K562 (cell line): ENCODE results near the gene KIF20A. TPM values are rescaled to one million over a fixed set of nuclear protein-coding genes. Genes with fewer than 3 reads are reported as not detected.

Experiments used
- C11orf30 ChIP-seq: fragments of 450-650 bp; IDR thresholded peaks from 2 replicates; pipeline ENCODE4 v1.6.1; 2016; ENCODE audit warnings: low read depth, mild to moderate bottlenecking
- CBX5 ChIP-seq: IDR thresholded peaks from 2 replicates; pipeline ENCODE4 v1.6.1; 2014; ENCODE audit warnings: low read depth, borderline replicate concordance
- EP400 ChIP-seq: fragments of 450-650 bp; IDR thresholded peaks from 2 replicates; pipeline ENCODE4 v1.6.1; 2017; ENCODE audit warnings: antibody characterized with exemption, mild to moderate bottlenecking, moderate library complexity
- ETV6 ChIP-seq, 3 experiments: fragments of 150-350 bp in 1 of 3; sonication (generic) in 1 of 3; formaldehyde crosslinking in 1 of 3; IDR thresholded peaks; 2 replicates each; pipeline versions ENCODE4 v1.6.1 to v1.8.0; 2014 to 2022; ENCODE audit warnings: borderline replicate concordance in 2 of 3, low read depth in 2 of 3, antibody characterized with exemption in 1 of 3, low read length in 1 of 3, mild to moderate bottlenecking in 1 of 3, missing genetic modification reagents in 1 of 3
- FOXA3 ChIP-seq, 2 experiments: fragments of 450-650 bp in 1 of 2; sonication (generic) in 1 of 2; formaldehyde crosslinking; IDR thresholded peaks in 1 of 2; conservative IDR thresholded peaks in 1 of 2; 2 replicates each; pipeline versions ENCODE4 v1.4.0 to v1.8.0; 2020 to 2022; ENCODE audit warnings: mild to moderate bottlenecking in 2 of 2, missing genetic modification reagents in 1 of 2
- MYC ChIP-seq, 2 experiments: fragments of 250-450 bp in 1 of 2; sonication (Bioruptor Pico) in 1 of 2; IDR thresholded peaks; 2 replicates each; pipeline versions ENCODE4 v1.5.1 to v1.6.1; 2012 to 2021; ENCODE audit warnings: low read depth in 2 of 2, borderline replicate concordance in 1 of 2, improper control_type of control experiment in 1 of 2, low read length in 1 of 2, mild to moderate bottlenecking in 1 of 2, moderate library complexity in 1 of 2
- NR2C2 ChIP-seq, 2 experiments: fragments of 200-800 bp in 1 of 2; sonication (Bioruptor generic) in 1 of 2; sonication (generic) in 1 of 2; formaldehyde crosslinking in 1 of 2; IDR thresholded peaks; 2 replicates each; pipeline versions ENCODE4 v1.6.1 to v1.8.0; 2016 to 2022; ENCODE audit warnings: mild to moderate bottlenecking in 1 of 2, missing compliant biosample characterization in 1 of 2, missing genetic modification characterization in 1 of 2, missing genetic modification reagents in 1 of 2
- NUFIP1 ChIP-seq: fragments of 450-650 bp; IDR thresholded peaks from 2 replicates; pipeline ENCODE4 v1.6.1; 2018; ENCODE audit not compliant: partially characterized antibody
- POLR2G ChIP-seq: fragments of 200-400 bp; formaldehyde crosslinking; IDR thresholded peaks from 2 replicates; pipeline ENCODE4 v1.6.1; 2017; ENCODE audit warnings: low read depth, mild to moderate bottlenecking, antibody characterized with exemption, low read length, moderate library complexity
- SRF ChIP-seq, 2 experiments: fragments of 250-450, 450-650 bp in 1 of 2; sonication (Bioruptor Pico) in 1 of 2; sonication (generic) in 1 of 2; formaldehyde crosslinking; IDR thresholded peaks; 2 replicates each; pipeline versions ENCODE4 v1.5.0 to v1.5.1; 2020 to 2022; ENCODE audit warnings: mild to moderate bottlenecking in 1 of 2, missing genetic modification reagents in 1 of 2
- TAF9B ChIP-seq: fragments of 450-650 bp; IDR thresholded peaks from 2 replicates; pipeline ENCODE4 v1.6.1; 2018; ENCODE audit warnings: mild to moderate bottlenecking; ENCODE audit not compliant: partially characterized antibody
- TEAD4 ChIP-seq, 2 experiments: sonication (generic) in 1 of 2; formaldehyde crosslinking in 1 of 2; IDR thresholded peaks; 2 replicates each; pipeline versions ENCODE4 v1.6.1 to v1.8.0; 2012 to 2022; ENCODE audit warnings: borderline replicate concordance in 1 of 2, inconsistent platforms in 1 of 2, low read length in 1 of 2, mild to moderate bottlenecking in 1 of 2, missing genetic modification reagents in 1 of 2
- U2AF2 ChIP-seq: fragments of 200-400 bp; formaldehyde crosslinking; optimal IDR thresholded peaks from 2 replicates; pipeline ENCODE3; 2017; ENCODE audit warnings: low read depth, mild to moderate bottlenecking, low read length
- ZFP1 ChIP-seq: fragments of 450-650 bp; formaldehyde crosslinking; IDR thresholded peaks from 2 replicates; pipeline ENCODE4 v1.4.0; 2020; ENCODE audit warnings: mild to moderate bottlenecking, mixed read lengths
- ZNF232 ChIP-seq: sonication (generic); formaldehyde crosslinking; IDR thresholded peaks from 2 replicates; pipeline ENCODE4 v1.8.0; 2022; ENCODE audit warnings: mild to moderate bottlenecking, missing genetic modification reagents
- ZNF764 ChIP-seq: fragments of 250-450 bp; sonication (Bioruptor Pico); IDR thresholded peaks from 2 replicates; pipeline ENCODE4 v1.4.0; 2020; ENCODE audit warnings: low read depth, mild to moderate bottlenecking, moderate library complexity
- polyA plus RNA-seq, 8 experiments: library from polyadenylated mRNA; depleted of rRNA in 4 of 8; stranded (reverse) in 5 of 8; unstranded in 3 of 8; fragments of >200 nt; fragmentation: Nextera tagmentation in 2 of 8; fragmentation: Illumina TruSeq in 1 of 8; extraction: Ambion mirVana in 2 of 8; extraction: Trizol in 1 of 8; gene quantifications; 2 replicates each; pipeline versions ENCODE4 v1.2.1 to v1.2.3, GENCODE V29; 2011 to 2014; ENCODE audit warnings: inconsistent platforms in 1 of 8, missing spikeins in 1 of 8
- total RNA-seq, 7 experiments: library from RNA; depleted of rRNA in 6 of 7; stranded (reverse); fragments of >200 nt in 6 of 7; fragmentation: Illumina TruSeq in 2 of 7; extraction: Trizol in 2 of 7; gene quantifications; 2 replicates each; pipeline versions ENCODE4 v1.2.1 to v1.2.3, GENCODE V29; 2011 to 2021; ENCODE audit warnings: low replicate concordance in 1 of 7
- TF ChIP-seq, protein P1 (sequence below): fragments of 450-650 bp; IDR thresholded peaks from 2 replicates; pipeline ENCODE4 v1.6.1; 2016; ENCODE audit warnings: mild to moderate bottlenecking
- TF ChIP-seq, protein P2 (sequence below): fragments of 200-800 bp; sonication (Bioruptor generic); IDR thresholded peaks from 2 replicates; pipeline ENCODE4 v1.6.1; 2017; ENCODE audit warnings: missing genetic modification characterization, missing compliant biosample characterization
- TF ChIP-seq, protein P3 (sequence below): fragments of 250-450 bp; sonication (Bioruptor Pico); IDR thresholded peaks from 2 replicates; pipeline ENCODE4 v1.8.0; 2022; ENCODE audit warnings: moderate library complexity, mild to moderate bottlenecking, inconsistent platforms

The KIF20A gene
- total and polyA plus RNA-seq, 9 of the 15 experiments (the other 6 are each of a cell fraction or from before 2014, with no cell fraction given) = 36.8 to 61.2 (median 55.5) TPM

DNA sequence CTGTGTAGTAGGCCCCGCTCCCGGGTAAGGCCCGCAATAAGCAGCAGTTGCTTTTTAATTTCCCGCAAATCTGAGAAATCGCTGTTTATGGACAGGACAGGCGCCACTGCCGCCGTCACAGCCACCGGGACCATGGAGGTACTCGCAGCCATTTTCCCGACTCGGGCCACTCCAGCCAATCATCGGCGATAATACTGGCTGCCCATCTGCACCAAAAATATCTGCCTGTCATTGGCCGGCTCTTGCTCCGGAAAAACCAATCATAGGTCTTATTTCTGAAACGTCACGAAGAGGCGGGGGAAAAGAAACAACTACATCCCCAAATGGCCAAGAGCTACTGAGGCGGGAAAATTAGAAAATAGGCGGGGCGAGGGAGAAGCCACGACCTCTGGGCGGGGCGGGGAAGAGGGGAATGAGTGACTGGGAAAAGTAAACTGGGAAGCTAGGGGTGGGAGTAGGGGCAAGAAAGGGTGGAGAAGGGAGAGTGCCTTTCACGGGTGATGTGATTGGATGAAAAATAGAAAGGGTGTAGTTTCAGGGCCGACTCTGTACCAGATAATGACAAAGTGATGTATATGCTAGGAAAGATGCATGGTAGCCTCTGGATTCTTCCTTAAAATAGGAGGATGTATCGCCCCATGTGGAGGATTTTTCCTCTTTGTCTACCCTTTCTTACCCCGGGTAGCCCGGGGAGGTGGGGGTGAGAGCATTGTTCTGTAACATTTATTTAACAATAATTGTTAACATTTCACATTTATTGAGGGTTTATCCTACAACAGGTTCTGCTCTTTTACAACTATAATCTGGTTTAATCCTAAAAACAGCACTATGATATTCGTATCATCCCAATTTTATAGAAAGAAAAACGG lies 34.5 kb downstream of the KIF20A start, which contains the start of gene CDC23 (continued):
- TF ChIP-seq, protein P1, sequence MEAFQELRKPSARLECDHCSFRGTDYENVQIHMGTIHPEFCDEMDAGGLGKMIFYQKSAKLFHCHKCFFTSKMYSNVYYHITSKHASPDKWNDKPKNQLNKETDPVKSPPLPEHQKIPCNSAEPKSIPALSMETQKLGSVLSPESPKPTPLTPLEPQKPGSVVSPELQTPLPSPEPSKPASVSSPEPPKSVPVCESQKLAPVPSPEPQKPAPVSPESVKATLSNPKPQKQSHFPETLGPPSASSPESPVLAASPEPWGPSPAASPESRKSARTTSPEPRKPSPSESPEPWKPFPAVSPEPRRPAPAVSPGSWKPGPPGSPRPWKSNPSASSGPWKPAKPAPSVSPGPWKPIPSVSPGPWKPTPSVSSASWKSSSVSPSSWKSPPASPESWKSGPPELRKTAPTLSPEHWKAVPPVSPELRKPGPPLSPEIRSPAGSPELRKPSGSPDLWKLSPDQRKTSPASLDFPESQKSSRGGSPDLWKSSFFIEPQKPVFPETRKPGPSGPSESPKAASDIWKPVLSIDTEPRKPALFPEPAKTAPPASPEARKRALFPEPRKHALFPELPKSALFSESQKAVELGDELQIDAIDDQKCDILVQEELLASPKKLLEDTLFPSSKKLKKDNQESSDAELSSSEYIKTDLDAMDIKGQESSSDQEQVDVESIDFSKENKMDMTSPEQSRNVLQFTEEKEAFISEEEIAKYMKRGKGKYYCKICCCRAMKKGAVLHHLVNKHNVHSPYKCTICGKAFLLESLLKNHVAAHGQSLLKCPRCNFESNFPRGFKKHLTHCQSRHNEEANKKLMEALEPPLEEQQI = peak; percentile 52; the same call in 1 of the 2 replicates
- TF ChIP-seq, protein P2, sequence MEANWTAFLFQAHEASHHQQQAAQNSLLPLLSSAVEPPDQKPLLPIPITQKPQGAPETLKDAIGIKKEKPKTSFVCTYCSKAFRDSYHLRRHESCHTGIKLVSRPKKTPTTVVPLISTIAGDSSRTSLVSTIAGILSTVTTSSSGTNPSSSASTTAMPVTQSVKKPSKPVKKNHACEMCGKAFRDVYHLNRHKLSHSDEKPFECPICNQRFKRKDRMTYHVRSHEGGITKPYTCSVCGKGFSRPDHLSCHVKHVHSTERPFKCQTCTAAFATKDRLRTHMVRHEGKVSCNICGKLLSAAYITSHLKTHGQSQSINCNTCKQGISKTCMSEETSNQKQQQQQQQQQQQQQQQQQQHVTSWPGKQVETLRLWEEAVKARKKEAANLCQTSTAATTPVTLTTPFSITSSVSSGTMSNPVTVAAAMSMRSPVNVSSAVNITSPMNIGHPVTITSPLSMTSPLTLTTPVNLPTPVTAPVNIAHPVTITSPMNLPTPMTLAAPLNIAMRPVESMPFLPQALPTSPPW = peak; percentile 25; the same call in 1 of the 2 replicates
- TF ChIP-seq CBX5 (no peak), ZNF232 (CRISPR knock-in tag) (no peak), ZFP1 (no peak), TEAD4 (IDR thresholded peaks at IDR 0.05; ENCODE audit: low read length) (peak; percentile 2; the same call in 1 of the 2 replicates), TEAD4 (CRISPR knock-in tag; IDR thresholded peaks at IDR 0.05; ENCODE audit: borderline replicate concordance) (no peak), EP400 (peak; percentile 85), ZNF764 (CRISPR knock-in tag) (no peak), C11orf30 (peak; percentile 99), TAF9B (peak; percentile 90), NUFIP1 (no peak), POLR2G (peak; percentile 85), U2AF2 (no peak), MYC (IDR thresholded peaks at IDR 0.05; ENCODE audit: low read depth, low read length) (peak; percentile 53; the same call in 1 of the 2 replicates), MYC (CRISPR knock-in tag; IDR thresholded peaks at IDR 0.05; ENCODE audit: borderline replicate concordance, low read depth) (no peak), ETV6 (IDR thresholded peaks at IDR 0.05; ENCODE audit: borderline replicate concordance in 1 of 2, low read depth in 2 of 2, low read length in 1 of 2) (no peak), ETV6 (CRISPR knock-in tag; IDR thresholded peaks at IDR 0.05; ENCODE audit: borderline replicate concordance) (no peak), NR2C2 (CRISPR knock-in tag; IDR thresholded peaks at IDR 0.05) (no peak; the same call in 1 of the 2 replicates), NR2C2 (tag; IDR thresholded peaks at IDR 0.05) (peak; percentile 58; the same call in 1 of the 2 replicates), SRF (CRISPR knock-in tag; IDR thresholded peaks at IDR 0.05) (peak in 1 of 2 experiments; percentile 86; a peak in 1 of 4 replicates), FOXA3 (CRISPR knock-in tag; conservative IDR thresholded peaks at IDR 0.05 in 1 of 2, IDR thresholded peaks at IDR 0.05 in 1 of 2) (no peak)
- TF ChIP-seq, protein P3, sequence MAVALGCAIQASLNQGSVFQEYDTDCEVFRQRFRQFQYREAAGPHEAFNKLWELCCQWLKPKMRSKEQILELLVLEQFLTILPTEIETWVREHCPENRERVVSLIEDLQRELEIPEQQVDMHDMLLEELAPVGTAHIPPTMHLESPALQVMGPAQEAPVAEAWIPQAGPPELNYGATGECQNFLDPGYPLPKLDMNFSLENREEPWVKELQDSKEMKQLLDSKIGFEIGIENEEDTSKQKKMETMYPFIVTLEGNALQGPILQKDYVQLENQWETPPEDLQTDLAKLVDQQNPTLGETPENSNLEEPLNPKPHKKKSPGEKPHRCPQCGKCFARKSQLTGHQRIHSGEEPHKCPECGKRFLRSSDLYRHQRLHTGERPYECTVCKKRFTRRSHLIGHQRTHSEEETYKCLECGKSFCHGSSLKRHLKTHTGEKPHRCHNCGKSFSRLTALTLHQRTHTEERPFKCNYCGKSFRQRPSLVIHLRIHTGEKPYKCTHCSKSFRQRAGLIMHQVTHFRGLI = no peak
